ENCODE data around the gene ASB4.
"Not testable (repeated sequence)": the region's sequence is repeated elsewhere in the genome, so short reads cannot be mapped to it uniquely, and the experiment has no call there.

The ASB4 gene

GRCh38 chr7:95479992-95480624 lies 5.6 kb upstream of the ASB4 start:
- DNase-seq, result no peak

GRCh38 chr7:95481271-95482165 lies 4.2 kb upstream of the ASB4 start:
- DNase-seq, result no peak

- no peak for DNase-seq
Observed at GRCh38 chr7:95482424-95482823, 3.3 kb upstream of the ASB4 start.

- no peak for DNase-seq
Observed at GRCh38 chr7:95490231-95490762, 4.6 kb downstream of the ASB4 start.

- DNase-seq, result no peak
Observed at GRCh38 chr7:95491201-95491600, 5.5 kb downstream of the ASB4 start.

- DNase-seq, result no peak
Observed at GRCh38 chr7:95491634-95492314, 6.0 kb downstream of the ASB4 start.

GRCh38 chr7:95493247-95493646 lies 7.5 kb downstream of the ASB4 start:
- DNase-seq, result no peak

- no peak for DNase-seq
Observed at GRCh38 chr7:95493844-95494243, 8.1 kb downstream of the ASB4 start.

- DNase-seq, result no peak
Observed at GRCh38 chr7:95501261-95501832, 15.6 kb downstream of the ASB4 start.

- DNase-seq, result no peak
Observed at GRCh38 chr7:95502403-95502802, 16.7 kb downstream of the ASB4 start.

GRCh38 chr7:95503271-95504131 lies 17.8 kb downstream of the ASB4 start:
- DNase-seq, result no peak

GRCh38 chr7:95504132-95504588 lies 18.4 kb downstream of the ASB4 start:
- DNase-seq, result not testable (repeated sequence)

- DNase-seq, result no peak
Observed at GRCh38 chr7:95508780-95509179, 23.0 kb downstream of the ASB4 start.

GRCh38 chr7:95509199-95509598 lies 23.5 kb downstream of the ASB4 start:
- no peak for DNase-seq

GRCh38 chr7:95511716-95512260 lies 26.0 kb downstream of the ASB4 start:
- DNase-seq, result peak; percentile 1

GRCh38 chr7:95517458-95517857 lies 31.7 kb downstream of the ASB4 start:
- no peak for DNase-seq

- DNase-seq, result no peak
Observed at GRCh38 chr7:95517870-95518269, 32.1 kb downstream of the ASB4 start.

GRCh38 chr7:95520136-95520535 lies 34.4 kb downstream of the ASB4 start:
- no peak for DNase-seq

- DNase-seq, result no peak
Observed at GRCh38 chr7:95525503-95525902, 39.8 kb downstream of the ASB4 start.

- DNase-seq, result no peak
Observed at GRCh38 chr7:95526128-95526738, 40.5 kb downstream of the ASB4 start.

Data from T1000 (cell line).